ENCODE measurements around the gene SPTBN2.
"Not testable (repeated sequence)": the region's sequence is repeated elsewhere in the genome, so short reads cannot be mapped to it uniquely, and the experiment has no call there.

The SPTBN2 gene

GRCh38 chr11:66728693-66729385 is at the start of gene SPTBN2:
Gene SPTBN2, minus strand, starts transcription at chr11:66729216. Its CDS starts 7,976 bp downstream, at chr11:66721240.
- DNase-seq, result no peak

- no peak for DNase-seq
Observed at GRCh38 chr11:66768818-66769217, 39.8 kb upstream of the SPTBN2 start.

- DNase-seq, result no peak
Observed at GRCh38 chr11:66768088-66768521, 39.1 kb upstream of the SPTBN2 start.

- no peak for DNase-seq
Observed at GRCh38 chr11:66767666-66768065, 38.6 kb upstream of the SPTBN2 start.

DNA sequence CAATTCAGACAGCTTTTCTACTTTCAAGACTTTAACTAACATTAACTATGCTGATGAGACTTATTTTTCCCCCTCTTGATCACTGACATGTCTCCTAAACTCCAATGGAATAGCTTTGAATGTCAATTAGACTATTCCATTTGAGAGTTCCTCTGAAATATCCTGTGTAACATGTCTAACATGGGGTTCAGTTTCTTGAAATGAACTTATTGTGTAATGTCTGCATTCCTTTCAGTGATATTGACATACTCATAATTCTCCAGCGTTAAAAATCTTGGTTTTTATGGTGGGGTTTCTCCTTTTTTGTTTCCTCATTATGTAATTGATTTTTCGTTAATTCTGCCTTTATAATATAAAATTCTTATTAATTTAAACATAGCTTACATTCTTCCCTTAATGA is 37.7 kb upstream of the SPTBN2 start:
- DNase-seq, result no peak

DNA sequence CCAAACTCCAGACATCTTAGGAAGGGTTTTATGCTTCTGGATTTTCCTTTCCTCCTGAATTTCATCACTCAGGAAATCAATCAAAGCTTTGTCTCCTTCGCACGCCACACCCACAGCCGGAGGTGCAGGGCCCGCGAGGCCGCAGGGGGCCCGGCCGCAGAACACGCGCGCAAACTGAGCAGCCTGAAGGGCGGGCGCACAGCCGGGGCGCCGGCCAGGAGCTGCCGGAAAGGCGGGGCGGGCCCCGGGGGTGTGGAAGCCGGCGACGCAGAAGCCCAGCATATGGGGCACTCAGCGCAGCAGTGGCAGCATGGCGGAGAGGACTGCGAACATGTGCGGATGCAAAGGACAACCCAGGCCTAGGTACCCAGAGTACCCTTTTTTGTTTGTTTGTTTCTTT is 33.1 kb upstream of the SPTBN2 start:
- DNase-seq, result no peak

DNA sequence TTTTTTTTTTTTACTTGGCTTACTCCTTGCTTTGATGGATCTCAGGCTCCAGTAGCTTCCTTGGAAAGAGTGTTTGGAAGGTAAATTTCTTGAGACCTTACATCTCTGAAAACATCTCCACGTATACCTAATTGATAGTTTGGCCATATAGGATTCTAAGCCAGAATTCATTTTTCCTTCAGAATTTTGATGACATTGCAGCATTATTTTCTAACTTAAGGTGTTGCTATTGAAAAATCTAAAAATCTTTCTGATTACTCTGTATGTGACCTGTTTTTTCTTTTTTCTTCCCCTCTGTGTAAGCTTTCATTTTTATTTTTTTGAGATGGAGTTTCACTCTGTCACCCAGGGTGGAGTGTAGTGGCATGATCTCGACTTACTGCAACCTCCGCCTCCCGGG is 23.1 kb upstream of the SPTBN2 start:
- no peak for DNase-seq

DNA sequence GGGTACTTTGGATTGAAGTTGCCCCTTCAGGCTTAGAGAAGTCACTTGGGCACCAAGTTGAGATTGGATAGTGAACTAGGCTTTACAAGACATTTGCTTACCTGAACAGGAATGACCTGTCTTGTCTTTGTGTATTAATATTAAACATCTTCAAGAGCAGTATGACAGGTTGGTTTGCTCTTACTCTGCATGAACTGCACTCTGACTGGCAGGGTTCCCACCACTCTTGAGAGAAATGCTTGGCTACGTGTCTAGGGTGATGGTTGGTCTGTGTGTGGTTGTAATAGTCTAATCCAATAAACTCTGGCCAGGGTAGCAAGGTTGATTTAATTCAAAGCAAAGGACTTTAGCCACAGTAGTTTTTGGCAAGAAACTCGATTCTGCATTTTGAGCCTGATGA is 20.1 kb upstream of the SPTBN2 start:
- DNase-seq, result no peak

DNA sequence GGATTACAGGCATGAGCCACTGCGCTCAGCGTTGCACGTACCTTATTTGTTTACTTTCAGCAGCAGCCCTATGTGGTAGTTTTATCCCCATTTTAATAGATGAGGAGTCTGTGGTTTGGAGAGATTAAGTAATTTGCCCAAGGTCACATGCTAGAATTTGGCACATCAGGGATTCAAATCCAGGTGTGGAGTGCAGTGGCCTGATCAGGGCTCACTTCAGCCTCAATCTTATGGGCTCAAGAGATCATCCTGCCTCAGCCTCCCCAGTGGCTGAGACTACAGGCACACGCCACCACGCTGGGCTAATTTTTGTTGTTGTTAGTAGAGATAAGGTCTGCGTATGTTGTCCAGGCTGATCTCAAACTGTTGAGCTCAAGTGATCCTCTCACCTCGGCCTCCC is 18.5 kb upstream of the SPTBN2 start:
- DNase-seq, result no peak

DNA sequence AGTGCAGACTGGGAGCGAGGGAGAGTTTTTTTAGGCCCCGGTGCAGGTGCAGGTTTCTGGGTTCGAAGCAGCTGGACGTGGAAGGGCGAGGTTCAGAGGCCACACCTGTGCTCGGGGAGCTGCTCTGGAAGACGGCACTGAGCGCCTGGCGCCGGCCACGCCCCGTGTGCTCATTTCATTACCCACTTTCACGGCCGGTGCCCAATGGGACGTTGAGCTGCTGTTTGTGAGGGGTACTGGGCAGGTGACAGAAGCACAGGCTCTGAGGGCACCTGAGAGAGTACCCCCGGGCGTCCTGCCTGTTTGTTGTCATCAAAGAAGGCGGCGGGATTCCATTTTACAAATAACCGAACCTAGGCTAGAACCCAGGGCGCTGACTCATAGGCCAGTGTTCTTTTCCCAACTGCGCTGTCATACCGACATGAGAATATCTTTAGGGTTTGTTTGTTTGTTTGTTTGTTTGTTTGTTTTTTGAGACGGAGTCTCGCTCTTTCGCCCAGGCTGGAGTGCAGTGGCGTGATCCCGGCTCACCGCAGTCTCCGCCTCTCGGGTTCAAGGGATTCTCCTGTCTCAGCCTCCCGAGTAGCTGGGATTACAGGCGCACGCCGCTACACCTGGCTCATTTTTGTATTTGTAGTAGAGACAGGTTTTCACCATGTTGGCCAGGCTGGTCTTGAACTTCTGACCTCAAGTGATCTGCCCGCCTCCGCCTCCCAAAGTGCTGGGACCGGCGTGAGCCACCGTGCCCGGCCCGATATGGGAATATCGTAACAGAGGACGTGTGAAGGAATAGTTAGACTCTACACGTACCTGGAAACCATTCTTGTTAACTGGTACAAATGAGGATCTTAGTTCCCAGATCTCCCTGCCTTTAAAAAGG is 16.6 kb upstream of the SPTBN2 start:
- DNase-seq, result peak; percentile 47

- DNase-seq, result peak; percentile 87
Observed at GRCh38 chr11:66744485-66745355, 15.7 kb upstream of the SPTBN2 start.

DNA sequence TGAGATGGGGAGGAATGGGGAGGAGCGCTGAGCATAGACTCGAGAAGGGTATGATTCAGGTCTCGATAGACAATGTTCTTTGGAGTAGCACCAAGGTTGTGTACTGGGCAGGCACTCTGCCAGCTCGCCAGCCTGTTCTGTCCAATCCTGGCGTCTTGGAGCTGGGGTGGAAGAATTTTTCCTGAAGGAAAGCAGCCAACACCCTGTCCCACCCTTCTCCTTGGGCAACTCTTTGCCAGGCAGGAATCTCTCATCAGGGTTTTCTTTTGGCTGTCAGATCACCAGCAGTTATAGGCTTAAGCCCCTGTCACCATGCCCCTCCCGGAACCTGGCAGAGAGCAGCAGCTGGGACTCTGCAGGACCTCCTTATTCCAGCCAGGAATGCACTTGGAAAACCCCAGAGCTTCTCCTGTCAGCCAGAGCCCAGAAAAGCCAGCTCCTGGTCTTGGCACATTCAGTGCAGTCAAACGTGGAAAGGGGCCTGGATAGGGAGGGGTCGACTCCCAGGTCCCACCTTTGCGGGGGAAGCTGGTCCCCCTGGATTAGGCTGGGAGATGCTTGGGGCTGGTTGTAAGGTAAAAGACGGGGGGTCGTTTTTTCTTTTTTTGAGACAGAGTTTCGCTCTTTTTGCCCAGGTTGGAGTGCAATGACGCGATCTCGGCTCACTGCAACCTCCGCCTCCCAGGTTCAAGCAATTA is 14.4 kb upstream of the SPTBN2 start:
- no peak for DNase-seq

GRCh38 chr11:66741153-66741552 is 12.1 kb upstream of the SPTBN2 start:
- no peak for DNase-seq

DNA sequence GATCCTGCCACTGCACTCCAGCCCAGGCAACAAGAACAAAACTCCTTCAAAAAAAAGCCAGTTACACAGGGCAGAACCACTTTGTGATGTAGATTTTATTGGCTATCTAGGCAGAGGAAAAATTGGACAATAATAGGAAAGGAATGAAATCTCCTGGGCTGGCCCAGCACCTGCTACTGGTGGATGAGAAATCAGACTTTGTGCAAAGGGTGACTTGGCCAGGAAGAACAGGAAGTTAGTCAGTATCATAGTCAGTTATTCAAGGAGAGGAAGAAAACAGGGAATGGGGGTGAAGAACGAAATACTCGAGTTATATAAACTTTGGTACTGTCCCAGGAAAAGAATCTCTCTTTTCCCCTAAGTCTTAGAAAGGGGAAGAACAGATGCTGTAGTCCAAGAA is 11.0 kb upstream of the SPTBN2 start:
- no peak for DNase-seq

DNA sequence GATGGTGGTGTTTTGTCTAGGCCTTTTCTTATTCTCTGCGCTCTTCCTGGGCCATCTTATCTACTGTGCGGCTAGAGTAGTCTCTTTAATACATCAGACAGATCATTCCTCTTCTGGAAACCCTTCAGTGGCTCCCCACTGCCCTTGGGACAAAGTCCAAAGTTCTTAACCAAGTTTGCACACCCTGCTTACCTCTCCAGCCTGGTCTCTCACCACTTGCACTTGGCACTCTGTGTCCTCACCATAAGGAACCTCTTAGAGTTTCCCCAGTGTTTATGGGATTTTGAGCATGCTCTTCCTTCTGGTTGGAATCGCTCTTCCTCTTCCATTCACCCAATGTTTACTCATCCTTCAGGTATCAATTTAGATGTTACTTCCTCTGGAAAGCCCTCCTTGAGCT is 5.2 kb upstream of the SPTBN2 start:
- DNase-seq, result no peak

- no peak for DNase-seq
Observed at GRCh38 chr11:66729447-66729846, 431 bp upstream of the SPTBN2 start.

DNA sequence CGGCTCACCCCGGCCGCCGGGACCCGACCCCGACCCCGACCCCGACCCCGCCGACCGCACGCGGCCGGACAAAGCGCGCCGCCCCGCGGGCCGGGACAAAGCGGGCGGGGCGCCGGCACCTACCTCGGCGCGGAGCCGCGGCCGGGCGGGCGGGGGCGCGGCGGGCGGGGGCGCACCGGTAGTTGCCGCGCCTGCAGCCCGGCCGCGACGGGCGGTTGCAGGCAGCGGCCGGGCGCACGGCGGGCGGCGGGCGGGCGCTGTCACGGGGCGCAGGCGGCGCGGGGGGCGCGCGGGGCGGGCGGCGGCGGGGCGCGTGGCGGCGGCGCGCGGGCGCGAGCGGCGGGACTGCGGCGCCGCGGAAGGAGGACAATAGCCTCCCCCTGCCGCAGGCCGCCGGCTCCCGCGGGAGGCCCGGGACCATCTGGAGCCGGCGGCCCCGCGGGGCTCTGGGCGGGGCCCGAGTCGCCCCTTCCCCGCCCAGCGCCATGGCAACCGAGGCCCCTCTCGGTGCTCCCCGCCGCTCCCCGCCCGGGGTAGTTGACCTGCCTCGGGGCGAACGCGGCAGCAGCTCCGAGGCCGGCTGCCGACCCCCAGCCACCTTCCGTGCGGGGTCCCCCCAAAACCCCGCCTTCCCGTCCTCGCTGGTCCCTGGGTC is 851 bp downstream of the SPTBN2 start:
- no peak for DNase-seq

DNA sequence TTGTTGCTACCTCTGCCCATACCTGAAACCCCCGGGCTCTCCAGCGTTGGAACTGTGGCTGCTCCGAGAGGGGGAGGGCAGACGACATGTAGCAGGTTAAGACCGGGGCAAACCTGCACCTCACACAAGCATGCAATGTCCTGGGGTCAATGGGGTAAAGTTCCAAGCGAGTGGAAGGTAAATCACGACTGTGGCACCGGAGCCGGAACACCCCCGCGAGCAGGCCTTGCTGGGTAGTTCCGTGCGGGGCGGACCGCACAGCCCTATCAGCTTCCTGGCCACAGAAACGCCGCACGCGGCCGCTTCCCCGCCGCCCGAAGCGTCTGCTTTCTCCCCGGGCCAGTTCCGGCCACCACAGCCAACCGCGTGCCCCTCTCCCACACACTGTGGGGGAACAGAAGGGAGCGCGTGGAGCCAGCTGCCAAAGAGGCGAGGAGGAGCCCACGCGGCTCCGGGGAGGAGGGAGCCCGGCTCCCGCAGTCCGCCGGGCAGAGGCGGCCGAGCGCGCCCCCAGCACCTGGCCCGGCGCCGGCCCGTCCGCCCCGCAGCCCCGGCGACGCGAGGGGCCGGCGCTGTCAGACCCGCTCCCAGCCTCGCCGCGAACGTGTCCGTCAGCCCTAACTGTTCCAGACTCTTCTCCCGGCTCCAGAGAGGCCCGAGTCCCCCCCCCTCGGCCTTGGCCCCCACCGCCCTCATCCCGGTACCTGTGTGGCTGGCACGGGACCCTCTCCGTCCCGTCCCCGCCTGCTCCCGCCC is 1.6 kb downstream of the SPTBN2 start:
- peak; percentile 6 for DNase-seq

DNA sequence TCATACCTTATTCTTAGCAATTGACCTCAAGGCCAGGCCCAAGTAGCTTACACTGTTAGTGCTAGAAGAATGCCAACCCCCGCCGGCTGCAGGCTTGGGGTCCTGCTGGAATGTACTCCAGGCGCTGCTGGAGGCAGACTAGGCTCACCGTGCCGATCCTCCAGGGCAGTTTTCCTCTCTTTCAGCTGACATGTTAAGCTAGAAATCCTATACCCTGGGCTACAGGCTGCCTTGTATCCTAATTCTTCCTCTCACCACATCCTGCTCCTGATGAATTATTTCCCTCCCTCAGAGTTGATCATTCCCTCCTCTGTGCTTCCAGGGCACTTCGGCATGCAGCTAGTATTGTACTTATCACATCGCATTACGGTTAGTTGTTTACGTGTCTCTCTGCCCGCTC is 3.4 kb downstream of the SPTBN2 start:
- no peak for DNase-seq

- DNase-seq, result no peak
Observed at GRCh38 chr11:66725114-66725513, 3.9 kb downstream of the SPTBN2 start.

DNA sequence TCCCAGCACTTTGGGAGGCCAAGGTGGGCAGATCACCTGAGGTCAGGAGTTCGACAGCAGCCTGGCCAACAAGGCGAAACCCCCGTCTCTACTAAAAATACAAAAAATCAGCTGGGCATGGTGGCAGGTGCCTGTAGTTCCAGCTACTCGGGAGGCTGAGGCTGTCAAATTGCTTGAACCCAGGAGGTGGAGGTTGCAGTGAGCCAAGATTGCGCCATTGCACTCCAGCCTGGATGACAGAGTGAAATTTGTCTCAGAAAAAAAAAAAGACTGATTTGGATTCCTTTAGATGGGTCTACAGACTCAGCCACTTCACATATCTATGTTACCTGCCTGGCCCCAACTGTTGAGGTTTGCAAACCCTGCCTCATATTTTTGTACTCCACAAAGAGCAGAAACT is 4.8 kb downstream of the SPTBN2 start:
- DNase-seq, result not testable (repeated sequence)

Data from stimulated activated CD4-positive, alpha-beta T cell treated with anti-CD3 and anti-CD28 coated beads, Interleukin-4, amount 100 ng/mL, for 24 hours (primary cell).